ENCODE data around the gene GPRC5D. TPM values are rescaled to one million over a fixed set of nuclear protein-coding genes. Genes with fewer than 3 reads are reported as not detected.

Gene GPRC5D
- total and polyA plus RNA-seq, 9 of the 15 experiments (the other 6 are each of a cell fraction or from before 2014, with no cell fraction given) = 1.0 to 1.1 TPM; not detected in 7

- TF ChIP-seq SMARCC2 (IDR thresholded peaks at IDR 0.05; ENCODE audit: low read depth) = no peak
Measured at GRCh38 chr12:12915656-12916055, 36.3 kb downstream of the GPRC5D start (continued).

- no peaks in the 10 kb centered on the region for H4K20me1 ChIP-seq (replicated peaks; ENCODE audit: control insufficient read depth, insufficient read depth, low read length)
Measured at GRCh38 chr12:12912711-12913110, 39.3 kb downstream of the GPRC5D start.

More at GRCh38 chr12:12912711-12913110, 39.3 kb downstream of the GPRC5D start:
- intact Hi-C loops (cut with micrococcal nuclease) = loop anchor here (5.0 to 10.0 kb wide), 2 partner anchors 125 to 182 kb away; partner anchors contain the start of gene APOLD1
- no peaks in the 10 kb centered on the region for H3K79me2 ChIP-seq (ENCODE audit: control insufficient read depth, insufficient read depth, low read length)
- DNase-seq (ENCODE audit: extremely low read depth in 1 of 4, low spot score in 3 of 4) = no peak
- H3K36me3 ChIP-seq (ENCODE audit: control insufficient read depth, insufficient read depth, low read length) = no peaks in the 10 kb centered on the region
- no peak overlapping the region for H3K4me2 ChIP-seq (ENCODE audit: insufficient read depth, low read length)
- 29% methylated on average over 4 of the region's 5 CpGs for WGBS (ENCODE audit: insufficient coverage, low coverage, missing lambda C conversion rate)
- H3K27ac ChIP-seq (ENCODE audit: extremely low read depth, low read depth, low read length) = no peak overlapping the region
- H3K9me1 ChIP-seq (ENCODE audit: control insufficient read depth, insufficient read depth, low read length) = no peaks in the 10 kb centered on the region
- peaks cover 6 to 14% of the 10 kb centered on the region in 2 experiments; a peak in 3 of 5 replicates for H3K4me1 ChIP-seq (replicated peaks in 1 of 2; ENCODE audit: control insufficient read depth in 2 of 2, insufficient read depth in 2 of 2, low read length in 2 of 2)
- H2AFZ ChIP-seq (ENCODE audit: low read depth, low read length) = no peak overlapping the region
- no peak overlapping the region for H3K4me3 ChIP-seq
- peaks cover 3 to 19% of the 10 kb centered on the region in 2 experiments; a peak in 3 of 5 replicates for H3K27me3 ChIP-seq (ENCODE audit: control insufficient read depth in 2 of 2, insufficient read depth in 2 of 2, low read length in 2 of 2)
- CTCF ChIA-PET (ENCODE audit: low intra/inter-chr PET ratio) = no interaction called here
- BruUV-seq (replicated peaks) = no TSS peak
- H3K9me3 ChIP-seq (replicated peaks; ENCODE audit: control insufficient read depth, insufficient read depth, low read depth, low read length) = no peaks in the 10 kb centered on the region
- no peak for FAIRE-seq
- in situ Hi-C loops (cut with MboI) = loop anchor here (5.0 kb wide), 1 partner anchor 70 kb away; no protein-coding TSS in a partner anchor
- no peak overlapping the region for H3K9ac ChIP-seq (ENCODE audit: insufficient read depth in 1 of 2, low read depth in 2 of 2, low read length in 2 of 2)
- no peak for ATAC-seq
- POLR2A ChIA-PET = no interaction called here
- TF ChIP-seq TEAD1 (CRISPR knock-in tag; IDR thresholded peaks at IDR 0.05) = no peak
- TF ChIP-seq CREB1 (IDR thresholded peaks at IDR 0.05) = no peak
- TF ChIP-seq CREB1 (CRISPR knock-in tag; IDR thresholded peaks at IDR 0.05) = no peak
- no peak for TF ChIP-seq HINFP (tag; conservative IDR thresholded peaks at IDR 0.05; ENCODE audit: low read depth)
- TF ChIP-seq ZKSCAN3 (CRISPR knock-in tag; IDR thresholded peaks at IDR 0.05) = no peak
- TF ChIP-seq CTCFL (IDR thresholded peaks at IDR 0.05; ENCODE audit: borderline replicate concordance, insufficient read depth, low read depth, low read length, poor library complexity, severe bottlenecking) = no peak
- no peak for TF ChIP-seq LCOR (CRISPR knock-in tag; IDR thresholded peaks at IDR 0.05)
- TF ChIP-seq CXXC5 (CRISPR knock-in tag; IDR thresholded peaks at IDR 0.05) = no peak
- TF ChIP-seq EHMT2 (IDR thresholded peaks at IDR 0.05) = no peak
- no peak for TF ChIP-seq POLR2G (IDR thresholded peaks at IDR 0.05; ENCODE audit: low read depth, low read length)
- TF ChIP-seq ZKSCAN1 (IDR thresholded peaks at IDR 0.05; ENCODE audit: low read depth, low read length) = no peak
- TF ChIP-seq HNRNPL (IDR thresholded peaks at IDR 0.05; ENCODE audit: low read depth, low read length) = no peak
- no peak for TF ChIP-seq ZNF253 (CRISPR knock-in tag; conservative IDR thresholded peaks at IDR 0.05)
- no peak for TF ChIP-seq BACH1 (tag; IDR thresholded peaks at IDR 0.05)
